Tibial nerve (tissue), 4 donors: Measurements from ENCODE around the gene ZNF778.

ENCODE experiments used
- CTCF ChIP-seq, 5 experiments: fragments of 200-600 bp in 3 of 5; fragments of 450-650 bp in 2 of 5; sonication (generic) in 3 of 5; IDR thresholded peaks; one replicate each; pipeline ENCODE4 v1.5.1; 2016 to 2019; ENCODE audit warnings: antibody characterized with exemption in 5 of 5, mild to moderate bottlenecking in 3 of 5, moderate library complexity in 2 of 5
- EP300 ChIP-seq, 2 donors: sonication (generic); formaldehyde crosslinking; IDR thresholded peaks; one replicate each; pipeline ENCODE4 v1.6.1; 2017; ENCODE audit warnings: antibody characterized with exemption in 2 of 2, mild to moderate bottlenecking in 1 of 2
- POLR2A ChIP-seq, 2 donors: fragments of 450-650 bp; IDR thresholded peaks; one replicate each; pipeline ENCODE4 v1.6.1; 2017; ENCODE audit warnings: antibody characterized with exemption in 2 of 2, mild to moderate bottlenecking in 2 of 2, moderate library complexity in 2 of 2

GRCh38 chr16:89286096-89286495, 68.6 kb downstream of the ZNF778 start:
- TF ChIP-seq CTCF (IDR thresholded peaks at IDR 0.05) (no peak), POLR2A (IDR thresholded peaks at IDR 0.05) (no peak), EP300 (IDR thresholded peaks at IDR 0.05) (no peak)
